HepG2 (cell line): Measurements from ENCODE around the gene ABI3.

Experiments
- ARNT ChIP-seq: fragments of 450-650 bp; IDR thresholded peaks from 2 replicates; pipeline ENCODE4 v1.6.1; 2017
- BRCA1 ChIP-seq: sonication (generic); formaldehyde crosslinking; IDR thresholded peaks from 2 replicates; pipeline ENCODE4 v1.4.0; 2020; ENCODE audit warnings: missing genetic modification reagents
- EZH2 ChIP-seq: conservative IDR thresholded peaks from 2 replicates; pipeline ENCODE4 v1.6.1; 2012; ENCODE audit warnings: mild to moderate bottlenecking, low read depth, low read length, moderate library complexity
- FOXJ3 ChIP-seq: sonication (generic); formaldehyde crosslinking; IDR thresholded peaks from 2 replicates; pipeline ENCODE4 v1.4.0; 2020; ENCODE audit warnings: missing genetic modification reagents, mild to moderate bottlenecking, borderline replicate concordance
- NCOA2 ChIP-seq: sonication (generic); formaldehyde crosslinking; IDR thresholded peaks from 2 replicates; pipeline ENCODE4 v1.8.0; 2022; ENCODE audit warnings: inconsistent platforms
- NONO ChIP-seq, 2 experiments: fragments of 450-650 bp in 1 of 2; sonication (generic) in 1 of 2; formaldehyde crosslinking in 1 of 2; IDR thresholded peaks in 1 of 2; conservative IDR thresholded peaks in 1 of 2; 2 replicates each; pipeline versions ENCODE4 v1.6.1 to v1.8.0; 2017 to 2022; ENCODE audit warnings: mild to moderate bottlenecking in 1 of 2, missing genetic modification reagents in 1 of 2, moderate library complexity in 1 of 2
- RXRA ChIP-seq: sonication (generic); formaldehyde crosslinking; IDR thresholded peaks from 2 replicates; pipeline ENCODE4 v1.5.1; 2020; ENCODE audit warnings: missing genetic modification reagents
- TF ChIP-seq, protein P1 (sequence below): sonication (generic); formaldehyde crosslinking; IDR thresholded peaks from 2 replicates; pipeline ENCODE4 v1.5.0; 2020; ENCODE audit warnings: mild to moderate bottlenecking, missing genetic modification reagents, moderate library complexity
- TF ChIP-seq, protein P2 (sequence below): sonication (generic); formaldehyde crosslinking; IDR thresholded peaks from 2 replicates; pipeline ENCODE4 v1.4.0; 2020; ENCODE audit warnings: mild to moderate bottlenecking, low read depth, missing genetic modification reagents
- TF ChIP-seq, protein P3 (sequence below), 2 experiments: IDR thresholded peaks; 2 replicates each; pipeline ENCODE4 v1.6.1; 2011 to 2012; ENCODE audit warnings: low read length in 2 of 2, borderline replicate concordance in 1 of 2, low read depth in 1 of 2, mild to moderate bottlenecking in 1 of 2, moderate library complexity in 1 of 2
- TF ChIP-seq, protein P4 (sequence below): sonication (generic); formaldehyde crosslinking; IDR thresholded peaks from 2 replicates; pipeline ENCODE4 v1.8.1; 2023; ENCODE audit warnings: mild to moderate bottlenecking, inconsistent platforms, moderate library complexity, missing genetic modification reagents, borderline replicate concordance

DNA sequence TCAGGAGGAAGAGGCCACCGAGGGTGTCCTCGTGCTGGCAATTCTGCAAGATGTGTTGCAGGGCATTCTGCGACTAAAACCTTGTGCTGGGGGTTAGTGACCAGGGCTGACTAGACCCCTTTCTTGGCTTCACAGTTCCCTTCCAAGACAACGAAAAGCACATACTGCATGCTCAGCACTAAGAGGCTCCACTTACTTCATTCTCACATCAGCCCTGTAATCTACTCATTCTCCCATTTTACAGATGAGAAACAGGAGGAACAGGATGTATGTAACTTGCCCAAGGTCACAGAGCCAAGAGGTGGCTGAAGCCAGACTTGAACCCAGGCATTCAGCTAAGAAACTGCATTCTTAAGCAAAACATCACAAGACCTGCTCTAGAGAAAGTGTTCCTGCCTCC, 25.4 kb downstream of the ABI3 start:
- TF ChIP-seq, protein P1, sequence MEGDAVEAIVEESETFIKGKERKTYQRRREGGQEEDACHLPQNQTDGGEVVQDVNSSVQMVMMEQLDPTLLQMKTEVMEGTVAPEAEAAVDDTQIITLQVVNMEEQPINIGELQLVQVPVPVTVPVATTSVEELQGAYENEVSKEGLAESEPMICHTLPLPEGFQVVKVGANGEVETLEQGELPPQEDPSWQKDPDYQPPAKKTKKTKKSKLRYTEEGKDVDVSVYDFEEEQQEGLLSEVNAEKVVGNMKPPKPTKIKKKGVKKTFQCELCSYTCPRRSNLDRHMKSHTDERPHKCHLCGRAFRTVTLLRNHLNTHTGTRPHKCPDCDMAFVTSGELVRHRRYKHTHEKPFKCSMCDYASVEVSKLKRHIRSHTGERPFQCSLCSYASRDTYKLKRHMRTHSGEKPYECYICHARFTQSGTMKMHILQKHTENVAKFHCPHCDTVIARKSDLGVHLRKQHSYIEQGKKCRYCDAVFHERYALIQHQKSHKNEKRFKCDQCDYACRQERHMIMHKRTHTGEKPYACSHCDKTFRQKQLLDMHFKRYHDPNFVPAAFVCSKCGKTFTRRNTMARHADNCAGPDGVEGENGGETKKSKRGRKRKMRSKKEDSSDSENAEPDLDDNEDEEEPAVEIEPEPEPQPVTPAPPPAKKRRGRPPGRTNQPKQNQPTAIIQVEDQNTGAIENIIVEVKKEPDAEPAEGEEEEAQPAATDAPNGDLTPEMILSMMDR (CRISPR knock-in tag), result no peak
- TF ChIP-seq NONO (IDR thresholded peaks at IDR 0.05), result no peak
- TF ChIP-seq NONO (CRISPR knock-in tag; conservative IDR thresholded peaks at IDR 0.05), result no peak
- no peak for TF ChIP-seq FOXJ3
- TF ChIP-seq NCOA2 (CRISPR knock-in tag), result no peak
- TF ChIP-seq, protein P2, sequence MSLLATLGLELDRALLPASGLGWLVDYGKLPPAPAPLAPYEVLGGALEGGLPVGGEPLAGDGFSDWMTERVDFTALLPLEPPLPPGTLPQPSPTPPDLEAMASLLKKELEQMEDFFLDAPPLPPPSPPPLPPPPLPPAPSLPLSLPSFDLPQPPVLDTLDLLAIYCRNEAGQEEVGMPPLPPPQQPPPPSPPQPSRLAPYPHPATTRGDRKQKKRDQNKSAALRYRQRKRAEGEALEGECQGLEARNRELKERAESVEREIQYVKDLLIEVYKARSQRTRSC (CRISPR knock-in tag), result no peak
- TF ChIP-seq, protein P3, sequence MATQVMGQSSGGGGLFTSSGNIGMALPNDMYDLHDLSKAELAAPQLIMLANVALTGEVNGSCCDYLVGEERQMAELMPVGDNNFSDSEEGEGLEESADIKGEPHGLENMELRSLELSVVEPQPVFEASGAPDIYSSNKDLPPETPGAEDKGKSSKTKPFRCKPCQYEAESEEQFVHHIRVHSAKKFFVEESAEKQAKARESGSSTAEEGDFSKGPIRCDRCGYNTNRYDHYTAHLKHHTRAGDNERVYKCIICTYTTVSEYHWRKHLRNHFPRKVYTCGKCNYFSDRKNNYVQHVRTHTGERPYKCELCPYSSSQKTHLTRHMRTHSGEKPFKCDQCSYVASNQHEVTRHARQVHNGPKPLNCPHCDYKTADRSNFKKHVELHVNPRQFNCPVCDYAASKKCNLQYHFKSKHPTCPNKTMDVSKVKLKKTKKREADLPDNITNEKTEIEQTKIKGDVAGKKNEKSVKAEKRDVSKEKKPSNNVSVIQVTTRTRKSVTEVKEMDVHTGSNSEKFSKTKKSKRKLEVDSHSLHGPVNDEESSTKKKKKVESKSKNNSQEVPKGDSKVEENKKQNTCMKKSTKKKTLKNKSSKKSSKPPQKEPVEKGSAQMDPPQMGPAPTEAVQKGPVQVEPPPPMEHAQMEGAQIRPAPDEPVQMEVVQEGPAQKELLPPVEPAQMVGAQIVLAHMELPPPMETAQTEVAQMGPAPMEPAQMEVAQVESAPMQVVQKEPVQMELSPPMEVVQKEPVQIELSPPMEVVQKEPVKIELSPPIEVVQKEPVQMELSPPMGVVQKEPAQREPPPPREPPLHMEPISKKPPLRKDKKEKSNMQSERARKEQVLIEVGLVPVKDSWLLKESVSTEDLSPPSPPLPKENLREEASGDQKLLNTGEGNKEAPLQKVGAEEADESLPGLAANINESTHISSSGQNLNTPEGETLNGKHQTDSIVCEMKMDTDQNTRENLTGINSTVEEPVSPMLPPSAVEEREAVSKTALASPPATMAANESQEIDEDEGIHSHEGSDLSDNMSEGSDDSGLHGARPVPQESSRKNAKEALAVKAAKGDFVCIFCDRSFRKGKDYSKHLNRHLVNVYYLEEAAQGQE (IDR thresholded peaks at IDR 0.05; ENCODE audit: borderline replicate concordance in 1 of 2, low read depth in 1 of 2, low read length in 2 of 2), result no peak
- no peak for TF ChIP-seq ARNT
- no peak for TF ChIP-seq EZH2
- no peak for TF ChIP-seq RXRA (CRISPR knock-in tag)
- TF ChIP-seq, protein P4, sequence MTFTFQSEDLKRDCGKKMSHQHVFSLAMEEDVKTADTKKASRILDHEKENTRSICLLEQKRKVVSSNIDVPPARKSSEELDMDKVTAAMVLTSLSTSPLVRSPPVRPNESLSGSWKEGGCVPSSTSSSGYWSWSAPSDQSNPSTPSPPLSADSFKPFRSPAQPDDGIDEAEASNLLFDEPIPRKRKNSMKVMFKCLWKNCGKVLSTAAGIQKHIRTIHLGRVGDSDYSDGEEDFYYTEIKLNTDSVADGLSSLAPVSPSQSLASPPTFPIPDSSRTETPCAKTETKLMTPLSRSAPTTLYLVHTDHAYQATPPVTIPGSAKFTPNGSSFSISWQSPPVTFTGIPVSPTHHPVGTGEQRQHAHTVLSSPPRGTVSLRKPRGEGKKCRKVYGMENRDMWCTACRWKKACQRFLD (CRISPR knock-in tag), result no peak
- no peak for TF ChIP-seq BRCA1 (CRISPR knock-in tag)
